MG63 (cell line): ENCODE measurements around the gene LCE5A. TPM values are rescaled to one million over a fixed set of nuclear protein-coding genes. Genes with fewer than 3 reads are reported as not detected.
"Not testable (repeated sequence)": the region's sequence is repeated elsewhere in the genome, so short reads cannot be mapped to it uniquely, and the experiment has no call there.

Experiments used
- DNase-seq: peaks from one replicate; pipeline ENCODE4 v3.0.0-alpha.2; 2020
- H3K27me3 ChIP-seq: fragments of 250-450 bp; sonication (Bioruptor Pico); 2 replicates; pipeline ENCODE4 v1.5.1; 2020; ENCODE audit warnings: mild to moderate bottlenecking, moderate library complexity
- H3K36me3 ChIP-seq: fragments of 250-450 bp; sonication (Bioruptor Pico); 2 replicates; pipeline ENCODE4 v1.5.1; 2020; ENCODE audit warnings: mild to moderate bottlenecking, moderate library complexity
- H3K4me3 ChIP-seq: fragments of 250-450 bp; sonication (Bioruptor Pico); 2 replicates; pipeline ENCODE4 v1.5.1; 2020; ENCODE audit warnings: mild to moderate bottlenecking, moderate library complexity
- H3K9me3 ChIP-seq: fragments of 250-450 bp; sonication (Bioruptor Pico); 2 replicates; pipeline ENCODE4 v1.5.1; 2020; ENCODE audit warnings: mild to moderate bottlenecking, moderate library complexity
- total RNA-seq: library from RNA; depleted of rRNA; stranded (reverse); fragments of >200 nt; shearing (Covaris generic); gene quantifications from 2 replicates; pipeline ENCODE4 v1.2.3, GENCODE V29; 2014; ENCODE audit warnings: low replicate concordance; rRNA removed

LCE5A gene, protein sequence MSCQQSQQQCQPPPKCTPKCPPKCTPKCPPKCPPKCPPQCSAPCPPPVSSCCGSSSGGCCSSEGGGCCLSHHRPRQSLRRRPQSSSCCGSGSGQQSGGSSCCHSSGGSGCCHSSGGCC
- not detected in 2 replicates for total RNA-seq

DNA sequence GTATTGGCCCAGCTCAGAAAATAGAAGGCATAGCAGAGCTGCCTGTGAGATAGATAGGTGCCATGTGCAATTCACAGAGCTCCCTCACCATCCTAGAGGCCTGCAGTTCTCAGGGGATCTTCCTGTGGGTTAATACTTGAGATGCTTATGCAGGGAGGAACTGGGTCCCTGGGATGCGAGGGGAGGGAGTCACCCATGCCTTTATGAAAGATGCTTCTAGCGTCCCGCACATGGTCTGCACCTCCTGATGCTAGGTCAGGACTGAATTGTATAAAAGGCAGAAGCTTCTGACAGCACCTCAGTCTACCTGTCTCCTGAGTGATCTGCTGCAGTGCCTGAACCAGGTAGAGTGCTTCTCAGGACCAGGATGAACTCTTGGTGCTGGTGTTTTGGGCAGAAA, at the start of gene LCE5A:
LCE5A (plus strand) TSS at position 301 of the 400 bp plus-strand sequence. CDS start 732 bp downstream, outside the sequence.
- Histone ChIP-seq H3K9me3 (no peaks in the 10 kb centered on the region), H3K27me3 (no peaks in the 10 kb centered on the region; the same call in 1 of the 2 replicates), H3K36me3 (no peaks in the 10 kb centered on the region), H3K4me3 (no peak within 1 kb of the TSS)
- no peak for DNase-seq

DNA sequence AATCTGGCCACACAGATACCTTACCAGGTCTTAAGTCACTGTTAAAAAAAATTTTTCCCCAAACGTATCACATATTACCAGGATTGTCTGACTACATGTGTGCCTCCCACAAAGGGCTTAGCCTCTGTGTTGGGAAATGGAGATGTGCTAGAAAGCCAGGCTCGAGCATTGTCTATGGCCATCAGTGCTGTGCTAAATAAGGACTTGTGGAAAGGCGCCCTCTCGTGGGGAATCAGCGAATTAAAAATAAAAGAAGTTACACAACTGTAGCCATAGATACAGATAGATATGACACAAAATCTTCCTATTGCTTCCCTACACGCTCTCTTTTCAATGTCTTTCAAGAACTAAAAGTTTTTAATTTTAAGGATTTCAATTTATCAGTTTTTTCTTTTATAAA, 49.1 kb upstream of the LCE5A start:
- no peaks in the 10 kb centered on the region for H3K27me3 ChIP-seq
- H3K9me3 ChIP-seq: peaks cover 7% of the 10 kb centered on the region
- peak; percentile 31 for DNase-seq
- H3K4me3 ChIP-seq: no peak overlapping the region
- no peaks in the 10 kb centered on the region for H3K36me3 ChIP-seq

DNA sequence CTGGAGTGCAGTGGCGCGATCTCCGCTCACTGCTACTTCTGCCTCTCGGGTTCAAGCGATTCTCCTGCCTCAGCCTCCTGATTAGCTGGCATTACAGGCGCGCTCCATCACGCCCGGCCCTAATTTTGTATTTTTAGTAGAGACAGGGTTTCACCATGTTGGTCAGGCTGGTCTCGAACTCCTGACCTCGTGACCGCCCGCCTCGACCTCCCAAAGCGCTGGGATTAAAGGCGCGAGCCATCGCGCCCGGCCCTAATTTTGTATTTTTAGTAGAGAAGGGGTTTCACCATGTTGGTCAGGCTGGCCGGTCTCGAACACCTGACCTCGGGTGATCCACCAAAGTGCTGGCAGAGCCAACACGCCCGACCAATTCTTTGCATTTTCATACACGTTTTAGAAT, 48.0 kb upstream of the LCE5A start:
- peaks cover 7% of the 10 kb centered on the region for H3K9me3 ChIP-seq
- DNase-seq: no peak
- H3K36me3 ChIP-seq: no peaks in the 10 kb centered on the region
- H3K4me3 ChIP-seq: no peak overlapping the region
- no peaks in the 10 kb centered on the region for H3K27me3 ChIP-seq

DNA sequence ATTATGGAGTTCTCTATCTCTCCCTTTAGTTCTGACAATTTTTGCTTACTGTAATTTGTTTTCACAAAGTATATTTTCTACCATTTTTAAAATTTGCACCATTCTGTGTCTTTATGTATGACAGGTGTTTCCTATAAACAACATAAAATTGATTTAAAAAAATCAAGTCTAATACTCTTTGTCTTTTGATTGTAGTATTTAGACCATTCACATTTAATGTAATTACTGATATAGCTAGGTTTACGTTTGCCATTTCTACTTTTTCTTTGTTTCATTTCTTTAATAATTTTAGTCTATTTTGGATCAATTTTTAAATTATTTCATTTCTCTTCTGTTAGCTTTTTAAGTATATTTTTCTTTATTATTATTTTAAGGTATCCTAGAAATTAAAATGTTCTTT, 44.4 kb upstream of the LCE5A start:
- Histone ChIP-seq H3K27me3 (no peaks in the 10 kb centered on the region), H3K9me3 (peaks cover 7% of the 10 kb centered on the region), H3K36me3 (no peaks in the 10 kb centered on the region), H3K4me3 (no peak overlapping the region)
- DNase-seq: no peak

DNA sequence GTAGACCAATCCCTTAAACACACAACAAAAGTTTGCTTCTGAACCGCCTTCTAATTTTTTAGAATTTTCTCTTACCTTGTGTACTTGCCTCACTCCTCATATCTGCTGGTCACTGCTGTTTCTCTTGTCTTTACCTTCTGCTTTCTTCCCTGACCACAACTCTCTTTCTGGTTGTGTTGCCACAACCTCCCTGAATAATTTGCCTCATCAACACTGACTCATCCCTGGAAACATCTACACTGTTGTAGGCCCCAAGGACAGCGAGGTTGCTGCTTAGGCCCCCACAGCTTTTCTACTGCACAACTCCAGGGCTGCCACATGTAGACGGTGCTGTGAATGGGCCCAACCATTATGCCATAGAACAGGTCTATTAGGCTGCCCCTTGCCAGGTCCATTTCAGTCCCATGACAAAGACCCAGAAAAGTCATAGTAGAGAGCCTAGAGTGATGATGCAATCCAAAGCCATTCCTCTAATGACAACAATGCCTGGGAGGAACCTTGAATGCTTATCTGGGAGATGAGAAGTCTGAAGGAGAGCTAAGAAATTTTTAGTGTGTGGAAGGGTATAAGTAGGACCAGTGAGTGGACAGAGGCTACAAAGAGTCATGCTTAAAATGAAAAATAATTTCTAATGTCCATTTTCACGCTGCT, 36.6 kb upstream of the LCE5A start:
- no peaks in the 10 kb centered on the region for H3K36me3 ChIP-seq
- no peak for DNase-seq
- no peaks in the 10 kb centered on the region for H3K27me3 ChIP-seq
- no peak overlapping the region for H3K4me3 ChIP-seq
- H3K9me3 ChIP-seq: peaks cover 12% of the 10 kb centered on the region; the same call in 1 of the 2 replicates

DNA sequence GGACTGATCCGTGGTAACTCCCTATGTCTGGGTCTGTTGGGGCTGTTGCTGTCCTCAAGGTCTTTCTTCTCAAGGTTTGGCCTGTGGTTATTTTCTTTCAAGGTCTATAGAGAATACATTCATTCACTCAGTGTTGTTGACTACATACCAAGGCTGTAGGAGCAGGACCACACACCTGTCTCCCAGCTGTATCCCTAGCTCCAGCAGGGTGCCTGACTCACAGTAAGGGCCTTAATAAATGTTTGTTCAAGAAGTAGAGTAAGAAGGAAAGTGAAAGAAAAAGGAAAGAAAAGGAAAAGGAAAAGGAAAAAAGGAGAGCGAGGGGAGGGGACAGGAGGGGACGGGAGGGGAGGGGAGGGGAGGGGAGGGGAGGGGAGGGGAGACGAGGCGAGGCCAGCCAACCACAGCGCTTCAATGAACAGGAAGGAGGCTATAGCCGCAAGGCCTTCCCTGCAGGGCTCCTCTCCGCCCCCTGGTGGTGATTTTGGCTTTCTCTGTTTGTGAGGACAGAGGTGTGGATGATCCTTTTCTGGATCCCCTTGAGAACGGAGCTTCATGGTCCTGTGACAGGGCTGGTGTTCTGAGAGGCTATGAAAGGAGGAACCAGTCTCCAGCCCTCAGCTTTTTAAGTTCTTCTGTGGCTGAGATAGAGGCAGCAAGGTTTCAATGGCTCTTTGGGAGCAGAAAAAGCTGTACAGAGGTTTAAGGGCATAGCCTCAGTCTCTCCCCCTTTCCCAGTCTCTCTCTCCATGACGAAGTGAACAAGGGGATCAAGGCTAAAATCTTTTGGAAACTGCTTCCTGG, 30.6 kb upstream of the LCE5A start:
- H3K4me3 ChIP-seq: no peak overlapping the region
- DNase-seq: peak; percentile 86
- H3K9me3 ChIP-seq: peaks cover 12% of the 10 kb centered on the region; the same call in 1 of the 2 replicates
- H3K27me3 ChIP-seq: no peaks in the 10 kb centered on the region
- no peaks in the 10 kb centered on the region for H3K36me3 ChIP-seq

DNA sequence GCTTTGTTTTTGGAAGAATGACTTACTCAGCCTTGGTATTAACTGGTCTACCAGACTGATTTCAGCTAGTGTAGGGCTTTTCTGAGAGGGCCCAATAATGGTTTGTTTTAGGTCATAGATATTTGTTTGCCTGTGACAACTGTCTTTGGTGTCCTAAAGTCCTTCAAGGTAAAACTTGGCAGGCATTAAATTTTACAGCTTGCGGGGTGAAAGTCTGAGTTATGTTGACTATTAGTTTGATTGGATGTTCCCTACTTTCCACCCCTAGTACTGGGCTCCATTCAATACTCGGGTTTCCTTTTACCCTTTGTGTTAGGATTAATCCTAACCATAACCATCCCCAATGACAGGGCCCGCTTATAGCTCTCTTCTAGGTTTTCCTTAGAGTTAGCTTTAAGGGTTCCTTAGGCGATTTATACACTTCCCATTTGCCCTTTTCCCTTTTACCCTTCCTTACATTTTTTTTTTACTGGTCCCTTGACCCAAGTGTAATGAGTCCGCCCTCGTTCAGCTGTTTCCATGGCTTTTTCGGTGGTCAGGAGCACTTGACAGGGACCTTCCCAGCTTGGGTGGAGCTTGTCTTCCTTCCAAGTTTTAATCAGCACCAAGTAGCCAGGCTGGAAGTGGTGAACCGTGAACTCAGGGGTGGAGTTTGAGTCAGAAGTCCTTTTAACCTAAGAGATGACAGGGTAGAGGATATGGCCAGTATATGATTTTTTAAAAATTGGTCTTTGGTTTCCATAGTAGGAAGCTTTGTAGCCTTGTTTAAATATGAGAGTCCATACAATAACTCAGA, 28.5 kb upstream of the LCE5A start:
- H3K9me3 ChIP-seq: peaks cover 3% of the 10 kb centered on the region; the same call in 1 of the 2 replicates
- no peaks in the 10 kb centered on the region for H3K36me3 ChIP-seq
- no peak for DNase-seq
- H3K27me3 ChIP-seq: no peaks in the 10 kb centered on the region
- no peak overlapping the region for H3K4me3 ChIP-seq

DNA sequence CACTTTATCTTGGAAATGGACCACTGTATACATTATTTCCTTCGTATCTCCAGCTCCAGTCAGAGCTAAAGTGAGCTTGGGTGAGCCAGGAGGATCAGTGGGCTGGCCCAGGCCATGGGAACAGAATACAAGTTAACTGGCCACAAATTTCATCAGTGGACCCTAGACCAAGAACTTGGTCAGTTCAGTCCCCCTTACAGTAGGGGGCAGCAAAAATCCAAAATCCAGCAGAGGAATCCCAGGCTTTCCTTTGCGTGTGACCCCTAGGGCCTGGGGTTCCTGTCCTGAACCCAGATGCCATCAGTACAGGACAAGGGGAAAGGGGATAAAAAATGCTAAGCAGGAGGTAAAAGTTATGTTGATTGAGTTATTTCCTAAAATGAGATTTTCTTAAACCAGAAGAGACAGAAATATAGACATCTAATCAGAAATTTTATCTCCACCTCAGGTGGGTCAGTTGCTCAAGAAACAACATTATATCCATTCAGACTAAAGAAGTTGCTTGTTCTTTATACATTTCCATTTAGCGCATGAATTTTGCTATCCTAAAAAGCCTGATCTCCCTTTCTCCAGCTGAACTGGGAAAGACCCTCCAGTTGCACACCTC, 24.1 kb upstream of the LCE5A start:
- no peak for DNase-seq
- no peaks in the 10 kb centered on the region for H3K27me3 ChIP-seq
- H3K9me3 ChIP-seq: peaks cover 3% of the 10 kb centered on the region
- no peaks in the 10 kb centered on the region for H3K36me3 ChIP-seq
- H3K4me3 ChIP-seq: no peak overlapping the region

DNA sequence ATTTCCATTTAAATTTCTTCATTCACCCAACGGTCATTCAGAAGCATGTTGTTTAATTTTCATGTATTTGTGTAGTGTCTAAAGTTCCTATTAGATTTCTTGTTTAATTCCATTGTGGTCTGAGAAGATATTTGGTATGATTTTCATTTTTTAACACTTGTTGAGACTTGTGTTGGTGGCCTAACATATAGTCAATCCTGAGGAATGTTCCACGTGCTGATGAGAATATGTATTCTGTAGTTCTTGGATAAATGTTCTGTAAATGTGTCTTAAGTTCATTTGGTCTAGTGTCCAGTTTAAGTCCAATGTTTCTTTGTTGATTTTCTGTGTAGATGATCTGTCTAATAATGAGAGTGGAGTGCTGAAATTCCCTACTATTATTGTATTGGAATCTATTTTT, 22.7 kb upstream of the LCE5A start:
- Histone ChIP-seq H3K27me3 (no peaks in the 10 kb centered on the region), H3K9me3 (peaks cover 3% of the 10 kb centered on the region), H3K4me3 (no peak overlapping the region), H3K36me3 (no peaks in the 10 kb centered on the region)
- DNase-seq: no peak

DNA sequence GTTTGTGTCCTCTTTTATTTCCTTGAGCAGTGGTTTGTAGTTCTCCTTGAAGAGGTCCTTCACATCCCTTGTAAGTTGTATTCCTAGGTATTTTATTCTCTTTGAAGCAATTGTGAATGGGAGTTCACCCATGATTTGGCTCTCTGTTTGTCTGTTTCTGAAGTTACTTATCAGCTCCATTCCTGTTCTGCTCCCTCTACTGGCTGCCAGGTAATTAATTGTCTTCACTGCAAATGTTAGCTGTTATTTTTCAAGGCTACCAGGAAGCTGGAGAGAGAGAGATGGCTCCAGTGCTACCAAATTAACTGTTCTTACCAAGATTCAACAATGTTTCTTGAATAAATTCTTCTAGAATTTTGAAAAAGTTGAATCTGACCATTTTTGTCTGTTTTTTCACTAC, 19.1 kb upstream of the LCE5A start:
- not testable (repeated sequence) for H3K27me3 ChIP-seq, H3K9me3 ChIP-seq, H3K4me3 ChIP-seq, H3K36me3 ChIP-seq, DNase-seq

DNA sequence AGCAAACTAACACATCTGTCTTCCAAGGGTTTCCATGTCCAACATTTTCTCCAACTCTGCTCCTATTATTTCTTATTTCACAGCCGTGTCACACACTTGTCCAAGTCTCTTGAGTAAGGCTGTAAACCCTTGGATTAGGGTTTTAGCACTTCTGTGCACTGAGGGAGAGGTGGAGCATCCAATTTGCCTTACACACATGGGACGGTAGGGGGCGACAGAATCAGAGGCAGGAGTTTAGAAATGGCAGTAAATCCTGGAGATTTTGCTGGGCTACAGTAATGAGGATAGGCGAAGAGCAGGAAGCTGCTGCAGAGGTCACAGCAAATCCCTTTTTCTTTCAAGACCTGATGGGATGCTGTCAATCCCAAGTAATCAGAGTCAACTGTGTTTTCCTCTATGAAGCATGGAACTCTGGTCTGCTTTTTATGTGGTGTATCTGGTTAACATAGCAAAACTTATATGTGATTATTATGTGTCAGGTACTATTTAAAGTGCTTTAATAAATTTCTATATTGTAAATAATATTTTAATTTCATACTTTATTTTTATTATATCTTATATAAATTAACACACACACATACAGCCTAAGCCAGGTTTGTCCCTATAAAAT, 15.4 kb upstream of the LCE5A start:
- Histone ChIP-seq H3K4me3 (no peak overlapping the region), H3K27me3 (no peaks in the 10 kb centered on the region), H3K36me3 (no peaks in the 10 kb centered on the region), H3K9me3 (no peaks in the 10 kb centered on the region)
- DNase-seq: peak; percentile 52

DNA sequence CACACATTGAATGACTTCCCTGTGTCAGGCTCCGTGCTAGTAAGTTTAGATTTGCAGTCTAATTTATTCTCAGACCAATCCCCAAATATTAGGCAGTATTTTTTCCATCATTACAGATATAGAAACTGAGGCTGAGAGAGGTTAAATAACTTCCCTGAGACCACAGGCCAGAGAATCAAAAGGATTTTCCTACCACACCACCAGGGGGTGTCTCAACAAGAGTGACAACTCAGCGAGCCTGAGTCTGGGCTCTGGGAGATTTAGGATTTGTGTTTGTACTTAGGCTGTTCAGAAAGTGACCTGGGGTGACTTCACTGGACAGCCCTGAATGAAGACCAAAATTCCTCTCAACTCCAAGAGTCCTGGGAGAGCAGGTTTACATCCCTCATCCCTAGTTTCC, 13.3 kb upstream of the LCE5A start:
- H3K4me3 ChIP-seq: no peak overlapping the region
- H3K9me3 ChIP-seq: no peaks in the 10 kb centered on the region
- no peaks in the 10 kb centered on the region for H3K36me3 ChIP-seq
- DNase-seq: peak; percentile 17
- H3K27me3 ChIP-seq: no peaks in the 10 kb centered on the region

DNA sequence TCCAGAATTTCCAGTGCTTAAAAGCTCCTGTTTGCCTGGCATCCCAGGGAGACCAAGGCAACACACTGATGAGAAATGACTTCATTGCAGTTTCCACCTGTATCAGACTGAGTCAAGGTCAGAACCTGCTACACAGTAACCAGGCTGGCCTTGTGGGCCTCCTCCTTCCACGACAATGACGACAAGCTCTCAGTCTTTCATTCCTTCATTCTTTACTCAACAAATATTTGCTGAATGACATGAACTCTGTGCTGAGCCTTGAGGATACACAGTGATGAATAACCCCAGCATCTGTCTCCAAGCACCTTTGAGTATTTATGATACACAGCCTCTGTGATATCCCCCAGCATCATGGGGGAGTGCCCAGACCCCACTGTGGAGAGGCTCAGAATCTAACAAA, 8.9 kb upstream of the LCE5A start:
- Histone ChIP-seq H3K36me3 (no peaks in the 10 kb centered on the region), H3K27me3 (no peaks in the 10 kb centered on the region), H3K9me3 (no peaks in the 10 kb centered on the region), H3K4me3 (no peak overlapping the region)
- no peak for DNase-seq

DNA sequence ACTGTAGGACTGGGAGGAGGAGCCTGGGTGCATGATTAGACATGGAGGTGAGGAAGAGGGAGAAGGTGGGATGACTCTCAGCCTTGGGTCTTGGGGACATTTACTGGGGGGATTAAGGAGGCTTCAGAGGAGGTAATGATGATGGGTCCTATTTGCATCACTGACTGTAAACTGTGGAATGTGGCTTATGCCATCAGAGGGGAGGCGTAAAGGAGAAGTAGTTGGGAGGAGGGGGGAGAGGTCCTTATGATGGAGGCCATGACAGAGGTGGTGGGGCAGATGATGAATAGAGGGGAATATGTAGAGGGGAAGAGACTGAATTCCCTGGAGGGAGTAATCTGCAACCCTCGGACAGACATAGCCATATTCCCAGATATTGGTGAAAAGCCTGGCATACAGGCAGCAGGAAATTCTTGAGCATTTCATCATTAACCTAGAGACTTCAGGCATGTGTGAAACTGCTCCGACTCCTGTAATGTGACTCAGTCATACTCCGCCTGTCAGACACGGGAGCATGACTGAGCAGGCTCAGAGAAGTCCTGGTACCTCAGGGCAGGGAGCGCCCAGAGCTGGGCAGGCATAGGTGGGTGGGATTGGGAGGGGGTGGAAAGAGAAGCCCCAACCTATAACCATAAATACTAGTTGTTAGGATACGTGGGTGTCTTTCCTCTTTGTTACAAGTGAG, 8.0 kb upstream of the LCE5A start:
- no peaks in the 10 kb centered on the region for H3K9me3 ChIP-seq
- no peak overlapping the region for H3K4me3 ChIP-seq
- no peaks in the 10 kb centered on the region for H3K36me3 ChIP-seq
- peak; percentile 76 for DNase-seq
- H3K27me3 ChIP-seq: no peaks in the 10 kb centered on the region

DNA sequence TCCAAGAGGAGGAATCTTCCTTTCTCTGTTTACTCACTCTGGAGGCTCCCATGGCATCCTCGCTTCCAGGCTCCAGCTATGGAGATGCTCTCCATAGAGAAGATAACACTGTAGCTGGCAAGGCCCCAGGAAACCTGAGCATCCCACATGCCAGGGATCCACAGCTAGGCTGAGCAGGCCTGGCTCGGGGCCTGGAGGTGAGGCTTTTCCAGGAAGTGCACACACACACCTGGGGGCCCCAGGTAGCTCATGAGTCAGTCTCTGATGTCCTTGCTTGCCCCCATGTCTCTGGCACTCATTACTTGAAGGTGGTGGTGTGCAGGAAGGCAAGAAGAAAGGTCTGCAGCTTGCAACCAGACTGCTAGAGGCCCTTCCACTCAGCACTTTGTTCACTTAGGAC, 5.5 kb upstream of the LCE5A start:
- DNase-seq: no peak
- no peak overlapping the region for H3K4me3 ChIP-seq
- no peaks in the 10 kb centered on the region for H3K9me3 ChIP-seq
- H3K27me3 ChIP-seq: no peaks in the 10 kb centered on the region
- H3K36me3 ChIP-seq: no peaks in the 10 kb centered on the region
